ENCODE results near the gene AQP2.

The AQP2 gene

GRCh38 chr12:49950273-49951251 lies at the start of gene AQP2:
Gene AQP2, plus strand, starts transcription at chr12:49950737. Its CDS starts 94 bp downstream, at chr12:49950831.
- no peak for TF ChIP-seq ZFX (IDR thresholded peaks at IDR 0.05)
- TF ChIP-seq, protein P1, sequence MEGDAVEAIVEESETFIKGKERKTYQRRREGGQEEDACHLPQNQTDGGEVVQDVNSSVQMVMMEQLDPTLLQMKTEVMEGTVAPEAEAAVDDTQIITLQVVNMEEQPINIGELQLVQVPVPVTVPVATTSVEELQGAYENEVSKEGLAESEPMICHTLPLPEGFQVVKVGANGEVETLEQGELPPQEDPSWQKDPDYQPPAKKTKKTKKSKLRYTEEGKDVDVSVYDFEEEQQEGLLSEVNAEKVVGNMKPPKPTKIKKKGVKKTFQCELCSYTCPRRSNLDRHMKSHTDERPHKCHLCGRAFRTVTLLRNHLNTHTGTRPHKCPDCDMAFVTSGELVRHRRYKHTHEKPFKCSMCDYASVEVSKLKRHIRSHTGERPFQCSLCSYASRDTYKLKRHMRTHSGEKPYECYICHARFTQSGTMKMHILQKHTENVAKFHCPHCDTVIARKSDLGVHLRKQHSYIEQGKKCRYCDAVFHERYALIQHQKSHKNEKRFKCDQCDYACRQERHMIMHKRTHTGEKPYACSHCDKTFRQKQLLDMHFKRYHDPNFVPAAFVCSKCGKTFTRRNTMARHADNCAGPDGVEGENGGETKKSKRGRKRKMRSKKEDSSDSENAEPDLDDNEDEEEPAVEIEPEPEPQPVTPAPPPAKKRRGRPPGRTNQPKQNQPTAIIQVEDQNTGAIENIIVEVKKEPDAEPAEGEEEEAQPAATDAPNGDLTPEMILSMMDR (conservative IDR thresholded peaks at IDR 0.05): no peak
- H3K27ac ChIP-seq: no peak within 1 kb of the TSS

DNA sequence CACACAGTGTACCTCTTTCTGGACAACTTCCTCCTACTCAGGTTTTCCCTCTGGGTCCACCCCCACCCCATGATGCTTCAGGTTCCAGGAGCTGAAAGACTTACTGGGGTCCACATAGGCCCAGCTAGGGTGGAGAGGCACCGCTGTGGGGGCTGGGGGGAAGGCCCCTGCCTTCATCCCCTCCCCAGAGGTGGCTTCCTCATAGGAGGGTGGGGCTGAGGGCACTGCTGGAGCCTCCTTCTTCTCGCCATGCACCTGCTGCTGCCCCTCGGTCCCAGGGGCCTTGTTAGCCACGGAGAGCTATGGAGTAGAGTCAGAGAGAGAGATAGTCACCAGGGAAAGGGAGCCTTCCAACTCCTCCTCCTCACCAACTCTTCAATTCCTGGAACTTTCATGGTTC lies 49.5 kb upstream of the AQP2 start:
- H3K27ac ChIP-seq: no peak overlapping the region
- no peak for TF ChIP-seq ZFX (IDR thresholded peaks at IDR 0.05)
- TF ChIP-seq, protein P1 (conservative IDR thresholded peaks at IDR 0.05): no peak

DNA sequence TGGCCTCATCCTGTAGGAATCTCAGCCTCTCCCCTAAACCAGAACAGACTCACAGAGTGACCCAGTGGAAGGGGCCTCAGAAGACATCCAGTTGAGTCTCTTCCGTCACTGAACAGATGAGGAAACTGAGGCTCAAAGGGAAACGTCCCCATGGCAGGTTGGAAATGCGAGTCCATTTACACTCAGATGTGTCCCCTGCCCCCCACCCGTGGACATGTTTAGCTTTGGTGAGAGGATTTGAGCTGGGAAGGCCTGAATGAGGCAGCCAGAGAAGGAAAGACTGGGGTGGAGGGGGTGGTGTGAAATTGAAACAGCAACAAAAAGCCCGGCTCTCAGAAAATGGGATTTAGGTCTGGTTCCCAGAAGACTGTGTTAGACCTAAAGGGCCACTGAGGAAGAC lies 48.6 kb upstream of the AQP2 start:
- no peak for TF ChIP-seq ZFX (IDR thresholded peaks at IDR 0.05)
- TF ChIP-seq, protein P1 (conservative IDR thresholded peaks at IDR 0.05): no peak
- H3K27ac ChIP-seq: no peak overlapping the region

- H3K27ac ChIP-seq: no peak overlapping the region
- TF ChIP-seq, protein P1 (conservative IDR thresholded peaks at IDR 0.05): no peak
- TF ChIP-seq ZFX (IDR thresholded peaks at IDR 0.05): no peak
Observed at GRCh38 chr12:49902399-49903350, 47.9 kb upstream of the AQP2 start.

DNA sequence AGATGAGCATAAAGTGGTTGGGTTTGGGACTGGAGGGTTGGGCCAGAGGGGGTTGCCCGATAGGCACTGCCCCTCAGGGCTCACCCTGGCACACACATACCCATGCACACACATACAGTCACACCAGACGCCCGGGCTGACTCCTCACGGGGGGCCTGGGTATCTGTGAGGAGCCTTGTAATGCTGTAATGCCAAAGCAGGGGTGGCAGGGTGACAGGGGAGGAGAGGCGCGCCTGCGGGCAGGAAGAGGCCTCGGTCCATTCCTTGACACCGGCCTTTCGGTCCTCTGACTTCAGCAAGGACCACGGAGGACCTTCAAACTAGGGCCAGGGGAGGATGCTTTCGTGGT lies 47.2 kb upstream of the AQP2 start:
- TF ChIP-seq, protein P1 (conservative IDR thresholded peaks at IDR 0.05): no peak
- TF ChIP-seq ZFX (IDR thresholded peaks at IDR 0.05): no peak
- H3K27ac ChIP-seq: no peak overlapping the region

DNA sequence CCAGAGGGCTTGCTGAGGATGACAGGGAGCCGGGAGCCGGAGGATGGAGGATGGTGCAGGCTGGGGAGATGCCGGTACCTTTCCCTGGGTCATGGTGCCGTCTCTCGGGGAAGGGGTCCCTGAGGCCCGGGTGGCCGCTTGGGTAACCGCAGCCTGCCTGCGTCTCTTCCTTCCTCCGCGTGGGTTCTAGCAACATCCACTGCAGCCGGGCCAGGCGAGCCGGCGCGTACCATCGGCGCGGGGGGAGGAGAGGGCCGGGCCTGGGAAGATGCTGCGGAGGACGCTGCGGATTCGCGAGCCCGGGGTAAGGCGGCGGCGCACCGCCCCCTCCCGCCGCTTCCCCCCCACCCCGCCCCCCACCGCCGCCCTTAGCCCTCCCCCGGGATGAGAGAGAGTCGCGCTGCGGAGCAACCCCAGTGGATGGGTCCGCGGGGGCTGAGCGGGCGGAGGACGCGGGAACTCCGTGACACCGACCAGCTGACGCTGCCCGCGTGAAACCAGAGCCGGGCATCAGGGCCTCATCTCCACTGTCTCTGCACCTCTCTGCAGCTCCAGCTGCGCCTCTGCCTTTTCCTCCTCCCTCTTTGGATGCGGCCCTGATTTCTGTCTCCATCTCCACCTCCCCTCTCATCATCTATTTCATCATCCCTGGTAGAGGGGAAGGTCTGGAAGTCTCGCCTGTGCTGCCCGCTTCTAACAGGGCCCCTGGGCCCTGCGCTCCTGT lies 46.7 kb upstream of the AQP2 start, which contains the start of gene FAIM2:
Gene FAIM2 (minus strand): TSS at position 201 of the 724 bp plus-strand sequence. CDS start 108 bp downstream, at position 93.
- no peak within 1 kb of the TSS for H3K27ac ChIP-seq
- no peak for TF ChIP-seq ZFX (IDR thresholded peaks at IDR 0.05)
- TF ChIP-seq, protein P1 (conservative IDR thresholded peaks at IDR 0.05): no peak

Measured in C4-2B (cell line).